HEK293T (cell line): ENCODE data around the gene TCF12.

ENCODE experiments used
- CTCF ChIA-PET: fragments of 350-600 bp; formaldehyde crosslinking; extraction: SDS; loops from one replicate; lab custom pipeline; 2021; ENCODE audit warnings: antibody characterized with exemption, inconsistent platforms; lab: Yijun Ruan, JAX
- POLR2A ChIA-PET: fragments of 350-600 bp; formaldehyde crosslinking; extraction: SDS; loops from one replicate; lab custom pipeline; 2020; ENCODE audit warnings: antibody characterized with exemption, inconsistent platforms; lab: Yijun Ruan, JAX
- DNase-seq: peaks from one replicate; pipeline ENCODE4 v3.0.0; 2012; ENCODE audit warnings: mixed read lengths; ENCODE audit errors: extremely low spot score
- ARNT ChIP-seq: fragments of 450-650 bp; IDR thresholded peaks from 2 replicates; pipeline ENCODE4 v1.6.1; 2017; ENCODE audit warnings: mild to moderate bottlenecking
- BHLHE40 ChIP-seq: fragments of 450-650 bp; IDR thresholded peaks from 2 replicates; pipeline ENCODE4 v1.6.1; 2016; ENCODE audit warnings: mild to moderate bottlenecking, moderate library complexity, borderline replicate concordance
- CTBP1 ChIP-seq: fragments of 450-650 bp; IDR thresholded peaks from 2 replicates; pipeline ENCODE4 v1.6.1; 2016; ENCODE audit warnings: borderline replicate concordance
- ELF4 ChIP-seq: fragments of 450-650 bp; IDR thresholded peaks from 2 replicates; pipeline ENCODE4 v1.6.1; 2017; ENCODE audit warnings: antibody characterized with exemption
- FOXA1 ChIP-seq: fragments of 450-650 bp; IDR thresholded peaks from 2 replicates; pipeline ENCODE4 v1.6.1; 2016; ENCODE audit warnings: mild to moderate bottlenecking
- FOXK2 ChIP-seq: fragments of 450-650 bp; IDR thresholded peaks from 2 replicates; pipeline ENCODE4 v1.6.1; 2016; ENCODE audit warnings: mild to moderate bottlenecking
- FOXM1 ChIP-seq: fragments of 450-650 bp; IDR thresholded peaks from 2 replicates; pipeline ENCODE4 v1.6.1; 2017; ENCODE audit warnings: mild to moderate bottlenecking, borderline replicate concordance
- HDGF ChIP-seq: fragments of 450-650 bp; IDR thresholded peaks from 2 replicates; pipeline ENCODE4 v1.6.1; 2017; ENCODE audit warnings: antibody characterized with exemption, borderline replicate concordance
- L3MBTL2 ChIP-seq: fragments of 450-650 bp; conservative IDR thresholded peaks from 2 replicates; pipeline ENCODE4 v1.6.1; 2016; ENCODE audit warnings: mild to moderate bottlenecking
- LEF1 ChIP-seq: fragments of 450-650 bp; IDR thresholded peaks from 2 replicates; pipeline ENCODE4 v1.6.1; 2017; ENCODE audit warnings: mild to moderate bottlenecking, borderline replicate concordance
- NFRKB ChIP-seq: fragments of 450-650 bp; IDR thresholded peaks from 2 replicates; pipeline ENCODE4 v1.6.1; 2016; ENCODE audit warnings: mild to moderate bottlenecking, moderate library complexity
- SP1 ChIP-seq: fragments of 450-650 bp; IDR thresholded peaks from 2 replicates; pipeline ENCODE4 v1.6.1; 2017
- SUZ12 ChIP-seq: fragments of 450-650 bp; IDR thresholded peaks from 2 replicates; pipeline ENCODE4 v1.6.1; 2016; ENCODE audit warnings: mild to moderate bottlenecking
- TARDBP ChIP-seq: fragments of 450-650 bp; IDR thresholded peaks from 2 replicates; pipeline ENCODE4 v1.6.1; 2016
- ZNF384 ChIP-seq: fragments of 450-650 bp; IDR thresholded peaks from 2 replicates; pipeline ENCODE4 v1.6.1; 2016
- TF ChIP-seq, protein P1 (sequence below): fragments of 450-650 bp; IDR thresholded peaks from 2 replicates; pipeline ENCODE4 v1.6.1; 2016

TCF12 gene

GRCh38 chr15:56972426-56972825 lies 54.0 kb downstream of the TCF12 start:
- no peak for TF ChIP-seq LEF1
- TF ChIP-seq BHLHE40, result no peak
- TF ChIP-seq ZNF384, result no peak
- TF ChIP-seq SP1, result no peak
- no peak for TF ChIP-seq NFRKB
- ChIA-PET POLR2A (no interaction called here), CTCF (no interaction called here)
- no peak for DNase-seq

DNA sequence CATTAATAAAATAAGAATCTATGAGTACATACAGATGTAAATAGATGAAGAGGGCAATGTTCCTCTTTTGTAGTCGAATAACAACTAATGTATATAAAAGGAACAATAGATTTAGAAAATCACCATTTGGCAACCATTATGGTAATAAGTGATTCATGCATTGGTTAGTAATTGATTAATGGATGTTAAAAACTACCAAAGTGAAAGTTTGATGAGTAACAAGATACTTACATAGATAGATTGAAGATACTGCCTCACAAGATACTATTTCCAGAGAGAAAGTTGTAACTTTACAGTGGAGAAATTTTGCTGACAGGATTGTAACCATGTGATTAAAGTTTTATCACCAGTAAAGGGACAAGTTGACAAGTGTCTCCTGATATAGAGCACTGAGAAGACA lies 55.0 kb downstream of the TCF12 start:
- TF ChIP-seq SUZ12 (no peak), HDGF (no peak), BHLHE40 (no peak)
- ChIA-PET CTCF (no interaction called here), POLR2A (no interaction called here)
- DNase-seq, result no peak

DNA sequence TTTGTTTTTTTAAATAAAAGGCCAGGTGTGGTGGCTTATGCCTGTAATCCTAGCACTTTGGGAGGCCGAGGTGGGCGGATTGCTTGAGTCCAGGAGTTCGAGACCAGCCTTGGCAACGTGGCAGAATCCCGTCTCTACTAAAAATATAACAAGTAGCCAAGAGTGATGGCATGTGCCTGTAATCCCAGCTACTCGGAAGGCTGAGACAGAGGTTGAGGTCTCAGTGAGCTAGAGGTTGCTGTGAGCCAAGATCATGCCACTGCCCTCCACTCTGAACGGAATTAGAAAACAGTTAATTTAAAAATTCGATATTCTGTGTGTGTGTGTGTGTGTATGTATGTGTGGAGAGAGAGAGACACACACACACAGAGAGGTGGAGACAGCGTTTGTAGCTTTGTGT lies 58.8 kb downstream of the TCF12 start:
- no peak for DNase-seq
- TF ChIP-seq LEF1 (no peak), ZNF384 (no peak), FOXM1 (no peak), BHLHE40 (no peak), SUZ12 (no peak), HDGF (no peak), SP1 (no peak), ARNT (no peak), NFRKB (no peak), ELF4 (no peak), FOXK2 (no peak), L3MBTL2 (no peak)
- TF ChIP-seq, protein P1, sequence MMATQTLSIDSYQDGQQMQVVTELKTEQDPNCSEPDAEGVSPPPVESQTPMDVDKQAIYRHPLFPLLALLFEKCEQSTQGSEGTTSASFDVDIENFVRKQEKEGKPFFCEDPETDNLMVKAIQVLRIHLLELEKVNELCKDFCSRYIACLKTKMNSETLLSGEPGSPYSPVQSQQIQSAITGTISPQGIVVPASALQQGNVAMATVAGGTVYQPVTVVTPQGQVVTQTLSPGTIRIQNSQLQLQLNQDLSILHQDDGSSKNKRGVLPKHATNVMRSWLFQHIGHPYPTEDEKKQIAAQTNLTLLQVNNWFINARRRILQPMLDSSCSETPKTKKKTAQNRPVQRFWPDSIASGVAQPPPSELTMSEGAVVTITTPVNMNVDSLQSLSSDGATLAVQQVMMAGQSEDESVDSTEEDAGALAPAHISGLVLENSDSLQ, result no peak
- POLR2A ChIA-PET, result no interaction called here
- CTCF ChIA-PET, result no interaction called here

GRCh38 chr15:56978898-56979662 lies 60.6 kb downstream of the TCF12 start:
- TF ChIP-seq LEF1, result no peak
- TF ChIP-seq ELF4, result no peak
- TF ChIP-seq SP1, result no peak
- TF ChIP-seq ZNF384, result no peak
- TF ChIP-seq TARDBP, result no peak
- TF ChIP-seq L3MBTL2, result no peak
- no peak for TF ChIP-seq ARNT
- TF ChIP-seq NFRKB, result no peak
- TF ChIP-seq BHLHE40, result no peak
- TF ChIP-seq CTBP1, result no peak
- TF ChIP-seq FOXA1, result no peak
- TF ChIP-seq SUZ12, result no peak
- TF ChIP-seq FOXK2, result no peak
- POLR2A ChIA-PET, result no interaction called here
- no peak for DNase-seq
- CTCF ChIA-PET, result no interaction called here

DNA sequence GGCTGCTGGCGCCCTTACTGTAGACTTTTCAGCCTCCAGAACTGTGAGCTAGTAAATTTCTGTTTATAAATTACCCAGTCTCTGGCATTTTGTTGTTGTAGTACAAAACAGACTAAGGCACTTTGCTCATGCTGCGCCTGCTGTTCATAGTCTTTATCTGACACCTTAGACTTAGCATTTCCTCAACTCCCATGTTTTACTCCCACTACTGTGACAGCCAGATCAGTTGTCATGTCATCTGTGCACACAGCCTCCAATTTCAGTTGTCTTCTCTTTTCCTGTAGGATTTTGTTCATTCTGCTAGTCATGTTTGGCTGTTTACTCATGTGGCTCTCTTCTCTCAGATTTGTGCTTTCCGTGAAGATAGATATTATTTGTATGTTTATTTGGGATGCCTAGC lies 62.0 kb downstream of the TCF12 start:
- TF ChIP-seq FOXK2, result no peak
- no peak for TF ChIP-seq ARNT
- no peak for TF ChIP-seq FOXA1
- no peak for TF ChIP-seq ELF4
- TF ChIP-seq FOXM1, result no peak
- TF ChIP-seq SUZ12, result no peak
- no peak for TF ChIP-seq HDGF
- no peak for TF ChIP-seq L3MBTL2
- TF ChIP-seq ZNF384, result no peak
- no peak for TF ChIP-seq SP1
- TF ChIP-seq NFRKB, result no peak
- TF ChIP-seq, protein P1, result no peak
- no peak for TF ChIP-seq LEF1
- TF ChIP-seq TARDBP, result no peak
- TF ChIP-seq CTBP1, result no peak
- POLR2A ChIA-PET, result no interaction called here
- DNase-seq, result no peak
- CTCF ChIA-PET, result no interaction called here

DNA sequence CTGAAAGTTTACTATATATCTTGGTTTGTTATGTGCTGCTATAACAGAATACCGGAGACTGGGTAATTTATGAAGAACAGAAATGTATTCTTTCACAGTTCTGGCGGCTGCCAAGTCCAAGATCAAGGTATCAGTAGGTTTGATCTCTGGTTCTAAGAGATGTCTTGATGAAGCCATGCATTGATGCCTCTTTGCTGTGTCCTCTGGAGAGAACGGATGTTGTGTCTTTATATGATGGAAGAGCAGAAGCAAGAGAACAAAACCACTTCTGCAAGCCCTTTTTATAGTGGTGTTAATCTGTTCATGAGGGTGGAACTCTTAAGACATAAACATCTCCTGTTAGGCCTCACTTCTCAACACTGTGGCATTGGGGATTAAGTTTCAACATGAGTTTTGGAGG lies 62.7 kb downstream of the TCF12 start:
- POLR2A ChIA-PET, result no interaction called here
- TF ChIP-seq, protein P1, result no peak
- no peak for TF ChIP-seq L3MBTL2
- TF ChIP-seq HDGF, result no peak
- TF ChIP-seq CTBP1, result no peak
- no peak for TF ChIP-seq FOXK2
- TF ChIP-seq ARNT, result no peak
- no peak for TF ChIP-seq NFRKB
- no peak for TF ChIP-seq FOXA1
- TF ChIP-seq FOXM1, result no peak
- no peak for TF ChIP-seq SP1
- DNase-seq, result no peak
- CTCF ChIA-PET, result no interaction called here

- no peak for TF ChIP-seq FOXK2
- no peak for TF ChIP-seq FOXM1
- no peak for TF ChIP-seq ELF4
- no peak for TF ChIP-seq SUZ12
- TF ChIP-seq CTBP1, result no peak
- ChIA-PET CTCF (no interaction called here), POLR2A (no interaction called here)
- no peak for DNase-seq
These were observed 64.5 kb downstream of the TCF12 start for GRCh38 chr15:56982987-56983386.
